Sigmoid colon (tissue), 7 donors: ENCODE data around the gene SURF4. TPM values are rescaled to one million over a fixed set of nuclear protein-coding genes. Genes with fewer than 3 reads are reported as not detected.

Experiments
- DNase-seq: peaks from one replicate; pipeline ENCODE4 v3.0.0-alpha.2; 2019
- H3K27ac ChIP-seq, 4 donors: fragments of 200-600 bp; sonication (generic); one replicate each; pipeline ENCODE4 v1.5.1; 2016 to 2019; ENCODE audit warnings: mild to moderate bottlenecking in 1 of 4
- H3K27me3 ChIP-seq, 3 donors: fragments of 200-600 bp; sonication (generic); one replicate each; pipeline ENCODE4 v1.5.1; 2019; ENCODE audit warnings: mild to moderate bottlenecking in 1 of 3
- H3K36me3 ChIP-seq, 4 donors: fragments of 200-600 bp; sonication (generic); one replicate each; pipeline ENCODE4 v1.5.1; 2016 to 2019
- H3K4me1 ChIP-seq, 4 donors: fragments of 200-600 bp; sonication (generic); one replicate each; pipeline ENCODE4 v1.5.1; 2017 to 2019
- H3K4me3 ChIP-seq, 4 donors: fragments of 200-600 bp; sonication (generic); one replicate each; pipeline ENCODE4 v1.5.1; 2017 to 2019; ENCODE audit warnings: mild to moderate bottlenecking in 2 of 4, moderate library complexity in 1 of 4
- H3K9me3 ChIP-seq, 4 donors: fragments of 200-600 bp in 3 of 4; sonication (generic) in 3 of 4; one replicate each; pipeline versions ENCODE4 v1.5.1 to v1.6.1; 2013 to 2019
- EP300 ChIP-seq, 4 donors: sonication (generic); formaldehyde crosslinking; IDR thresholded peaks; one replicate each; pipeline ENCODE4 v1.6.1; 2017; ENCODE audit warnings: antibody characterized with exemption in 4 of 4
- POLR2A ChIP-seq, 2 donors: fragments of 450-650 bp; IDR thresholded peaks; one replicate each; pipeline ENCODE4 v1.6.1; 2016; ENCODE audit warnings: antibody characterized with exemption in 2 of 2, mild to moderate bottlenecking in 2 of 2, moderate library complexity in 2 of 2
- POLR2AphosphoS5 ChIP-seq, 4 donors: sonication (generic); formaldehyde crosslinking; IDR thresholded peaks; one replicate each; pipeline ENCODE4 v1.6.1; 2017; ENCODE audit warnings: antibody characterized with exemption in 4 of 4
- WGBS, 2 donors: extraction: QIAGEN DNeasy Blood & Tissue Kit; methylation state at CpG; one replicate each; pipeline ENCODE4 v1.1.7; 2013; 5-methylcytosine and 5-hydroxymethylcytosine counted together
- intact Hi-C: fragments of 100-400 bp; cut with DNase I; formaldehyde crosslinking; loops from one replicate; pipeline ENCODE4 v1.15.1; 2023
- polyA plus RNA-seq, 3 donors: library from polyadenylated mRNA; stranded (reverse); fragments of 200-250 nt; gene quantifications; one replicate each; pipeline ENCODE4 v1.2.3, GENCODE V29; 2013
- total RNA-seq, 4 donors: library from RNA; depleted of rRNA; stranded (reverse); fragments of >200 nt; gene quantifications; one replicate each; pipeline ENCODE4 v1.1.0, GENCODE V29; 2016
- TF ChIP-seq, protein P1 (sequence below), 4 experiments: fragments of 450-650 bp in 3 of 4; fragments of 200-600 bp in 1 of 4; IDR thresholded peaks; one replicate each; pipeline ENCODE4 v1.5.1; 2016 to 2019; ENCODE audit warnings: antibody characterized with exemption in 4 of 4, mild to moderate bottlenecking in 3 of 4, moderate library complexity in 2 of 4
- donor health status: healthy with polysubstance abuse.
- donor health status: Bipolar disorder and iron deficiency.
- donor health status: healthy.

Gene SURF4
- total and polyA plus RNA-seq, 7 donors: 17.4 to 190 (median 83.1) TPM

DNA sequence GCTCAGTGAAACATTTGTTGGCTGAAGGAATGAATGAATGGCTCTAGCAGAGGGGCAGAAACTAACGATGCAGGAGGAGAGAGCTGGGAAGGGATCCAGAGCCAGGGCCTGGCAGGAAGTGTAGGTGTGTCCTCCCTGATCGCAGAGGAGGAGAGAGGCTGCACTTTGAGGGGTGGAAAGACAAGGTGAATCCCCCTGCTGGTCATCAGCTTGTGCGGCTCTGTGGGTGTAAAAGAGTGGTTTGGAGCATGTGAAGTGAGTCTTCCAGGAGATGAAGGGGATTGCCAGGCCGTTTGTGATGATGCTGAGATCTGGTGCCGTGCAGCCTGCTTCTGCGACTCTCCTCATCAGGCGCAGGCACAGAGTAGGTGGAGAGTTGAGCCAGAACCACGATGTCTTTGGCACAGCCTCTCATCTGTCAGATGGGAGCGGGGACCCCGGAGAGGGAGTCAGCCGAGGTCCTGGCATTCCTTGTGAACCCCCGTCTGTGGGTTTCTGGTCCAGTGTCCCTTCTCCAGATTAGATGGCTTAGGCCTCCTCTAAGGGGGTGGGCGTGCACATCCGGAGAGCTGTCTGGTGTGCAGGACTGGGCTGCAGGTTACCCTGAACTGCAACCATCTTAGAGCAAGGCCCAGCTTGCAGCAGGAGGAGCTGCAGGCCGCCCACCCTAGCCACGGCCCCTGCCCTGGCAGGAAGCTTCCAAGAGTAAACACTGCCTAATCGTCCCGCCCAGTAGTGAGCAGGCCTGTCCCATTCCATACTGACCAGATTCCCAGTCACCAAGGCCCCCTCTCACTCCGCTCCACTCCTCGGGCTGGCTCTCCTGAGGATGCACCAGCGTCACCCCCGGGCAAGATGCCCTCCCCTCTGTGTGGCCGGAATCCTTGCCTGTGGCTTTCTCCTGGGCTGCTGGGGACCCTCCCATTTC, 46.0 kb upstream of the SURF4 start, which contains the start of gene ADAMTS13:
ADAMTS13 (plus strand) TSS at position 753 of the 928 bp plus-strand sequence; CDS start at position 830, 77 bp downstream.
- H3K9me3 ChIP-seq: no peaks in the 10 kb centered on the region
- 63 to 66% methylated on average over 23 of the region's 23 CpGs for WGBS, 2 donors
- no peaks in the 10 kb centered on the region for H3K36me3 ChIP-seq
- intact Hi-C loops: no loop called here
- no peak for DNase-seq
- H3K27ac ChIP-seq: no peak within 1 kb of the TSS
- peaks cover 0 to 14% (median 10%) of the 10 kb centered on the region in 4 donors for H3K4me1 ChIP-seq
- H3K27me3 ChIP-seq: peaks cover 0 to 32% (median 4%) of the 10 kb centered on the region in 3 donors
- TF ChIP-seq POLR2AphosphoS5 (IDR thresholded peaks at IDR 0.05): no peak
- no peak for TF ChIP-seq EP300 (IDR thresholded peaks at IDR 0.05)
- TF ChIP-seq POLR2A (IDR thresholded peaks at IDR 0.05): no peak
- TF ChIP-seq, protein P1, sequence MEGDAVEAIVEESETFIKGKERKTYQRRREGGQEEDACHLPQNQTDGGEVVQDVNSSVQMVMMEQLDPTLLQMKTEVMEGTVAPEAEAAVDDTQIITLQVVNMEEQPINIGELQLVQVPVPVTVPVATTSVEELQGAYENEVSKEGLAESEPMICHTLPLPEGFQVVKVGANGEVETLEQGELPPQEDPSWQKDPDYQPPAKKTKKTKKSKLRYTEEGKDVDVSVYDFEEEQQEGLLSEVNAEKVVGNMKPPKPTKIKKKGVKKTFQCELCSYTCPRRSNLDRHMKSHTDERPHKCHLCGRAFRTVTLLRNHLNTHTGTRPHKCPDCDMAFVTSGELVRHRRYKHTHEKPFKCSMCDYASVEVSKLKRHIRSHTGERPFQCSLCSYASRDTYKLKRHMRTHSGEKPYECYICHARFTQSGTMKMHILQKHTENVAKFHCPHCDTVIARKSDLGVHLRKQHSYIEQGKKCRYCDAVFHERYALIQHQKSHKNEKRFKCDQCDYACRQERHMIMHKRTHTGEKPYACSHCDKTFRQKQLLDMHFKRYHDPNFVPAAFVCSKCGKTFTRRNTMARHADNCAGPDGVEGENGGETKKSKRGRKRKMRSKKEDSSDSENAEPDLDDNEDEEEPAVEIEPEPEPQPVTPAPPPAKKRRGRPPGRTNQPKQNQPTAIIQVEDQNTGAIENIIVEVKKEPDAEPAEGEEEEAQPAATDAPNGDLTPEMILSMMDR (IDR thresholded peaks at IDR 0.05): no peak
- no peak within 1 kb of the TSS for H3K4me3 ChIP-seq

DNA sequence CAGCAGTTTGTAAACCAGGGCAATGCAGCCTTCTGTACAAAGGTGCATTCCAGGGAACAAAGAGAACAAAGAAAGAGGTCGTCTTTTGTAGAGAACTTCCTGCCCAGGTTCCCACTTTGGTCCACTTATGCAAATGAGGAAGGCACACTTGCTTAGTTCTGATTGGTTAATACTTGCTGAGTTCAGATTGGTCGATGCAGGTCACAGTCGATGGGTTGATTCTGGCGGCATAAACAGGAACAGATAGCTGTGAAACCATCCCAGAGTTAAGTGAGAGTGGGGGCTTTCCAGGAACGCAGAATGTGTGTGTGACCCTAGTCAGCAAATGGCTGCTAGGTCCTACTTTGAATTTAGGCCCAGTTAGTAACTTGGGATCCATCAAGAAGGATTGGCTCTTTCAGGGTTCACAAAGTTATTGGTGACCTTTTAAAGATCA, 44.5 kb upstream of the SURF4 start:
- no peak overlapping the region for H3K27ac ChIP-seq
- intact Hi-C loops: no loop called here
- H3K36me3 ChIP-seq: peaks cover 0 to 1% (median 0%) of the 10 kb centered on the region in 4 donors
- no peak for DNase-seq
- peaks cover 0 to 18% (median 0%) of the 10 kb centered on the region in 3 donors for H3K27me3 ChIP-seq
- TF ChIP-seq POLR2AphosphoS5 (IDR thresholded peaks at IDR 0.05) (no peak), EP300 (IDR thresholded peaks at IDR 0.05) (no peak), POLR2A (IDR thresholded peaks at IDR 0.05) (no peak)
- TF ChIP-seq, protein P1 (IDR thresholded peaks at IDR 0.05): no peak
- no peaks in the 10 kb centered on the region for H3K9me3 ChIP-seq
- peaks cover 0 to 28% (median 23%) of the 10 kb centered on the region in 4 donors for H3K4me1 ChIP-seq
- WGBS, 2 donors: 49 to 75% methylated on average over 5 of the region's 5 CpGs
- no peak overlapping the region for H3K4me3 ChIP-seq

DNA sequence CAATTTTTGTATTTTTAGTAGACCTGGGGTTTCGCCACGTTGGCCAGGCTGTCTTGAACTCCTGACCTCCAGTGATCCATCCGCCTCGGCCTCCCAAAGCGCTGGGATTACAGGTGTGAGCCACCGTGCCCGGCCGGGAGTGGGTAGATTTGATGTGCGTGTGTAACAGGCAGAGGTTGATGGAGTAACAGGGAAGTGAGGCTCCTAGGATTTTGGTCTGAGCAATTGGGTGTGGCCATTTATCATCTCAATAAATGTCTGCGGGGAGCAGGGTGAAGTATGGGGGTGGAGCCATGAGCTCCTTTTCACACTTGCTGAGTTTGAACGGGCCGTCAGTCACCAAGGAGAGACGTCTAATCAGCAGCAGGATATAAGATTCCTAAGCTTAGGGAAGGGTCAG, 43.1 kb upstream of the SURF4 start:
- intact Hi-C loops: loop anchor here (2.0 to 10.0 kb wide), 4 partner anchors 40 to 316 kb away; partner anchors contain the start of genes CACFD1, SARDH, SLC2A6 and STKLD1
- WGBS, 2 donors: 15 to 61% methylated on average over 13 of the region's 13 CpGs
- Histone ChIP-seq H3K27me3 (peaks cover 0 to 7% (median 0%) of the 10 kb centered on the region in 3 donors), H3K4me3 (no peak overlapping the region), H3K9me3 (no peaks in the 10 kb centered on the region), H3K4me1 (peaks cover 0 to 31% (median 23%) of the 10 kb centered on the region in 4 donors), H3K36me3 (peaks cover 0 to 16% (median 3%) of the 10 kb centered on the region in 4 donors), H3K27ac (peak overlapping the region in 2 of 4 donors; percentile 84 to 87)
- DNase-seq: no peak
- TF ChIP-seq POLR2AphosphoS5 (IDR thresholded peaks at IDR 0.05) (no peak), POLR2A (IDR thresholded peaks at IDR 0.05) (no peak), EP300 (IDR thresholded peaks at IDR 0.05) (no peak)
- TF ChIP-seq, protein P1 (IDR thresholded peaks at IDR 0.05): no peak

DNA sequence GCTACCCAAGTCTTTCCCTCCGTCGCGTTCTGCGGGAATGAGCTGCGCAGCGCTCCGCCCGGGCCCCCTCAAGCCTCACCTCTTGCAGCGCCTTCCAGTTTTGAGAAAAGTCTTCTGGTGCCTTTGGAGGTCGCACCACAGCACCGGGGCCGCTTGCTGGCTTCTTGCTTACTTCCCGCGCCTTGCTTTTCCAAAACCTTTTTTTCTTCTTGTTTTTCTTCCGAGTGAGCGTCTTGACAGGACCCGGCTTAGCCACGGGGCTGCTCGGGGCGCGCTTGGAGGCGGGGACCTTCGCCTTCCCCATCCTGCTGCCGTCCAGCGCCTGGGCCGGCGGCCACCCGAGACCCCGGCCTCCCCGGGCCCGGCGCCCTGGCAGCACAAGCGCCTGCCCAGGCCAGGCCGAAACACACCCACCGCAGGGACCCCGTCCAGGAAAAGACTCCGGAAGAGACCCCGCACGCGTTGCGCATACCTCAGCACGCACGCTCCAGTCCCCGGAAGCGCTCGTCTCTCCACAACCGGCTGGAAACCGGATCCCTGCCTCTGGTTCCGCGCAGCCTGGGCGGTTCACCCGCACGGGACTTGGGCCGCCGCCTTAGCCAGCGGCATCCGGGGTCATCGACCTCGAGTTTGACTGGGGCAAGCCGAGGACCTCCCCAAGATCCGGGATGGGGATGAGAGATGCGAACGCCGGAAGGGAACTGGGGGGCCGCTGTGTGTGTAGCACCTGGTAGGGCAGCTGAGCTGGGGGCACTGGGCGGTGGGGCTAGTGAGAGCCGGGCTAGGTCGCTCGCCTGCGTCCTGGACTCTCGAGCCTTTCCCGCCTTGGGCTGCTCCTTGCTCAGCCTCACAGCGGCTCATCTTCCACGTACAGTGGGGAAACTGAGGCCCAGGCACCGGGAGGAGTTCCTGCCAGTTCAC, 41.9 kb upstream of the SURF4 start, which contains the start of gene REXO4:
REXO4 (minus strand) TSS at position 470 of the 921 bp plus-strand sequence; CDS start at position 304, 166 bp downstream.
- peak within 1 kb of the TSS; percentile 65 to 88 (median 71) for H3K4me3 ChIP-seq
- peak; percentile 90 for DNase-seq
- peaks cover 0 to 28% (median 7%) of the 10 kb centered on the region in 4 donors for H3K36me3 ChIP-seq
- no peaks in the 10 kb centered on the region for H3K27me3 ChIP-seq
- TF ChIP-seq POLR2A (IDR thresholded peaks at IDR 0.05): no peak
- peak; percentile 39 to 69 (median 52) for TF ChIP-seq POLR2AphosphoS5 (IDR thresholded peaks at IDR 0.05)
- peak within 1 kb of the TSS; percentile 81 to 87 (median 84) for H3K27ac ChIP-seq
- H3K9me3 ChIP-seq: no peaks in the 10 kb centered on the region
- 2% methylated on average over 75 of the region's 75 CpGs for WGBS, 2 donors
- H3K4me1 ChIP-seq: peaks cover 0 to 31% (median 23%) of the 10 kb centered on the region in 4 donors
- intact Hi-C loops: loop anchor here (2.0 to 10.0 kb wide), 4 partner anchors 40 to 317 kb away; partner anchors contain the start of genes CACFD1, SARDH, SLC2A6 and STKLD1
